NCI-H460 (cell line): ENCODE data around the gene KDM6A. TPM values are rescaled to one million over a fixed set of nuclear protein-coding genes. Genes with fewer than 3 reads are reported as not detected.
A peak's percentile ranks its signal among the peaks of the same experiment; 100 is the strongest.
"Not testable (repeated sequence)": the region's sequence is repeated elsewhere in the genome, so short reads cannot be mapped to it uniquely, and the experiment has no call there.

Source experiments
- DNase-seq: peaks from one replicate; pipeline ENCODE4 v3.0.0-alpha.2; 2016; ENCODE audit warnings: low read depth; ENCODE audit errors: extremely low read depth
- total RNA-seq: library from RNA; depleted of rRNA; stranded (reverse); fragments of >200 nt; shearing (Covaris generic); gene quantifications from 2 replicates; pipeline ENCODE4 v1.2.3, GENCODE V29; 2014

The KDM6A gene
- total RNA-seq, 1 experiment from 2014 or later: 22.1 TPM

GRCh38 chrX:45063319-45064095 is 190.5 kb downstream of the KDM6A start:
- DNase-seq: no peak

- no peak for DNase-seq
Observed at GRCh38 chrX:45068569-45068968, 195.6 kb downstream of the KDM6A start.

- peak; percentile 47 for DNase-seq
Observed at GRCh38 chrX:45070116-45071007, 197.4 kb downstream of the KDM6A start.

DNA sequence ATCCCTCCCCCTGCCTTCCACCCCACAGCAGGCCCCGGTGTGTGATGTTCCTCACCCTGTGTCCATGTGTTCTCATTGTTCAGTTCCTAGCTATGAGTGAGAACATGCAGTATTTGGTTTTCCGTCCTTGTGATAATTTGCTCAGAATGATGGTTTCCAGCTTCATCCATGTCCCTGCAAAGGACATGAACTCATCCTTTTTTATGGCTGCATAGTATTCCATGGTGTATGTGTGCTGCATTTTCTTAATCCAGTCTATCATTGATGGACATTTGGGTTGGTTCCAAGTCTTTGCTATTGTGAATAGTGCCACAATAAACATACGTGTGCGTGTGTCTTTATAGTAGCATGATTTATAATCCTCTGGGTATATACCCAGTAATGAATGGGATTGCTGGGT is 200.0 kb downstream of the KDM6A start:
- not testable (repeated sequence) for DNase-seq

GRCh38 chrX:45077748-45078424 is 204.9 kb downstream of the KDM6A start:
- no peak for DNase-seq

DNA sequence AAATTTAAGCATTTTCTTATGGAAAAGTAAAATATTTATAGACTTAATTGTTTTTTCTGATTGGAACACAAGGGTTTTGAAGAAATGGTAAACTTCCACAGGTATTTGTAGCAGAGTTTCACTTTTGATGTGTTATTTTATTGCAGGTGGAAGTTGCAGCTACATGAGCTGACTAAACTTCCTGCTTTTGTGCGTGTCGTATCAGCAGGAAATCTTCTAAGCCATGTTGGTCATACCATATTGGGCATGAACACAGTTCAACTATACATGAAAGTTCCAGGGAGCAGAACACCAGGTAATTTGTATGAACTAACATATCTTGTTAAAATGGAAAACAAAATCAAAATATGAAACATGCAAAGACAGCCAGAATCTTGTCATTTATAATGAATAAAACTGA is 210.3 kb downstream of the KDM6A start:
- DNase-seq: no peak

DNA sequence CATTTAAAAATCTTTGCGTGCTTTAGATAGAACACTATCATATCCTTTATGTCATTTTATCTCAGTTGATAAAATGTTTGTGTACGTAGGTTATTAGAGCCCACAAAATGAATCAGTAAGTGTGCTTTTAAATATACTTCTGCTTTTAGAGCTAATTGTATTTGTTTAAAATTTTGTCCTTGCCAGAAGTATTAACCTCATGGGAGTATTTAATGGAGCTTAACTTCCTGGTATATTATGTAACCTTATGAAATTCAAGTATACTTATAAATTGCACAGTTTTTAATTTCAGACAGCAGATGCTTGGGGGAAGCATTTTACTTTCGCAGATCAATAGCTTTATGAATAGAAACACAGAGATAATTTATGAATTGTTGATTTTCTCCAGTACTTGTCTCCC is 237.5 kb downstream of the KDM6A start:
- no peak for DNase-seq

DNA sequence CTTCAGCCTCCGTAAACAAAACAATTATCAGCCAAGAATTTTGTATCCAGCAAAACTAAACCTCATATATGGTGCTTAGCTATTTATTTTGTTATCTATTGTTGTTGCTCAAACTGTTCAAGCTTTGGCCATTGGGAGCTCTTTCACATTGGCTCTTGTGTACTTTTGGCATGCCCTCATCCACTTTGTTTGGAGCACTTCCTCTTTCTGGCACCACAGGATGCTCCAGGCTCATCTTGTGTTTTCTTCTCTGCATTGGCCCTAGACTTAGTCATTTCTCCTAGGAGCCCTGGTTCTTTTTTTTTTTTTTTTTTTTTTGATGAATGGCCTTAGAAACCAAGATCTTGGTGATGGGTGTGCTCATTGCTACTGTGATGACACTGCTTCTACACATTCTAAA is 253.2 kb downstream of the KDM6A start:
- no peak for DNase-seq

- no peak for DNase-seq
Observed at GRCh38 chrX:45128896-45129454, 256.0 kb downstream of the KDM6A start.

GRCh38 chrX:45133465-45133864 is 260.5 kb downstream of the KDM6A start:
- DNase-seq: no peak

DNA sequence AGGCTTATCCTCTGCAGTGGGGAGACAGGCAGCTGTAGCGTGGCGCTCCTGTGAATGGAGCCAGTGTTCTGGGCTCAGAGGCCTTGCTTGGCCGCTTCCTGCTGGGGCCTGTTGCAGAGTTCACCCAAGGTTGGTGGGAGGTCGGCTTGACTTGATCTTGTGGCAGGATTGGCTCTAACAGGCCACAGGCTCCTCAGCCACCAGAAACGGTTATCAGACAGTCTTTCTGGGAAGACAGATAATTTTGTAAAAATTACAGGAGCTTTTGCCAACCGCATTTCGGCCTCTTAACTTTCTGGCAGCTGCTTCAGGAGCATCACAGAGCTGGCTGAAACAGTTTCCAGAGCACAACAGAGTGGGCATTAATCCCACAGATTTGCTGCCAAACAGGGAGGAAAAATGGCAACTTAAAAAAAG is 261.3 kb downstream of the KDM6A start:
- DNase-seq: no peak

DNA sequence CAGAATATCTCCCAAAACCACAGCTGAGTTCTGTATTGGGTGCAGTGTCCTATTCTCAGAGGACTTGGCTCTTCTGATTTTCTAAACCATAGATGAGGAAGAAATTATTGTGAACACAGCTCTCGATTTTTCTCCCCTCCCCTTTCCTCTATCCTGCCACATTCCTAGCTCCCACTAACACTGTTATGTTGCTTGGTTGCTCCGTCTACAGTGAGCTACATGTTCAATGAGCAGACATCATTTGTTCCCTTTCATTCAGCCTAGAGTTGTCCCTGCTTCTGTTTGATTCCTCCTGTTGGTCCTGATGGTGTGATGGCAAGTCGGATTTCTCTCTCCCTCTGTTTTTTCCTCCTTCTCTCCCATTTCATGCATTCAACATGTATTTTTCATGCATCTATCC is 261.8 kb downstream of the KDM6A start:
- DNase-seq: no peak

DNA sequence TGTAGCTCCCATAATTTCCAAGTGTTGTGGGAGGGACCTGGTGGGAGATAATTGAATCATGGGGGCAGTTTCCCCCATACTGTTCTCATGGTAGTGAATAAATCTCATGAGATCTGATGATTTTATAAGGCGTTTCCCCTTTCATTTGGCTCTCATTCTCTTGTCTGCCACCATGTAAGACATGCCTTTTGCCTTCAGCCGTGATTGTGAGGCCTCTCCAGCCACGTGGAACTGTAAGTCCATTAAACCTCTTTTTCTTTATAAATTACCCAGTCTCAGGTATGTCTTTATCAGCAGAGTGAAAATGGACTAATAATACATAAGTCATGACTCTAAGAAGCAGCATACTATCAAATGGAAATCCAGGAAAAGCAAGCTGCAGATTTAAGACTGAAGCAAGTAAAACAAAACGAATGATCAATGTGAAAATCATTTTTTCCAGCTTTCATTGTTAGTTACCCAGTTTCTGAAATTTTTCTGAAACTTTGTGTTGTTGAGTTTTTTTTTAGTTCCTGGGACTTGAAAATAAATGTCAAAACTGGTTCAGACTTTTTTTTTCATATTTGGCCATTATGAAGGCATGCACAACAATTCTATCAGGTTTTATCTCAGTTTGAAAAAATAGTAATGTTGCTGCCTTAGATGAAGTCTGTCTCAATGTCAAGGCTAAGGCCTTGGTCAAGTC is 262.5 kb downstream of the KDM6A start:
- DNase-seq: not testable (repeated sequence)

DNA sequence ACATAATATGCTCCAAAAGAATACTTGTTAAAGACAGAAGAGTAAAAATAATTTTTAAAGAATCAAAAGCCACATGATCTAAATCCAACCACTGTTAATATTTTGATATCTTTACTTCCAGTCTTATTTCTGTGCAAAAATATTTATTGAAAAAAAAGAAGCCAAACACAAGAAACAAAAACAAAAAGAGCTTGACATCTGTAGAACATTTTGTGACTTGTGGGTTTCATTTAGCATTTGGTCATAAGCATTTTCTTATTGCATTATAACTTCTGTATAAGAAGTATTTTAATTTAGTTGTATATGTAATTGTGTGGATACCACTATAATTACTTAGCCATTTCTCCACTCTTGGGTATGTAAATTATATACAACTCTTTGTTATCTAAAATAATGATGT is 264.5 kb downstream of the KDM6A start:
- no peak for DNase-seq

- no peak for DNase-seq
Observed at GRCh38 chrX:45138525-45138924, 265.5 kb downstream of the KDM6A start.

DNA sequence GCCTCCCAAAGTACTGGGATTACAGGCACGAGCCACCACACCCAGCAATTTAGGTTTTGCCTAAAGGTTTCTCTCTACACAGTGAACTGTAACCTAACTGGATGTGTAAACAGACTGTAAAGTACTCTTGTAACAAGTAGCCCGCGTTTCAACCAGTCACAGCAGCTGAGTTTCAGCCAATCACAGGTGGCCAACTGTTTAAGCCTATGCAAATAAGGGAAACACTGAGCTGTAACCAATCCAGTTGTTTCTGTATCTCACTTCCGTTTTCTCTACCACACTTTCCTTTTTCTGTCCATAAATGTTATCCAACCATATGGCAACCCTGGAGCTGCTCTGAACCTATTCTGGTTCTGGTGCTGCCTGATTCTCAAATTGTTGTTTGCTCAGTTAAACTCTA is 267.8 kb downstream of the KDM6A start:
- no peak for DNase-seq

DNA sequence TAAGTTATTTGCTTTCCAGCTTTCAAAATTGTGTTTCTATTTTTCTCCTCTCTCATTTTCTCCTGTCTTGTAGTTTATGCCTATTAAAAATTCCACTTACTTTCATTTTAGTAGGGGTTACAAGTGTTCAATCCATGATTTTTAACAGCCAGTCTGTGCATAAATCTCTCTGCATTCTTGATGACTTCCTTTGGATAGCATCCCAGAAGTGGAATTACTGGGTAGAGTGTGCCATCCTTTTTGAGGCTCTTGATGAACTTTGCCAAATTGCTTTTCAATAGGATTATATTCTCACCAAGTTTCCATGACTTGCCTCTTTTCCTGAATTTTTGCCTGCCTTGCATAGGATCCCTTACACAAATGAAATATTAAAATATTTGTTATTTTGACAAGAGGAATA is 269.2 kb downstream of the KDM6A start:
- DNase-seq: no peak

- DNase-seq: no peak
Observed at GRCh38 chrX:45143455-45143854, 270.5 kb downstream of the KDM6A start.

GRCh38 chrX:45145492-45146215 is 272.7 kb downstream of the KDM6A start:
- DNase-seq: no peak

GRCh38 chrX:45150821-45151220 is 277.8 kb downstream of the KDM6A start:
- DNase-seq: no peak
